Ishikawa (cell line): Measurements from ENCODE around the gene RUNX1.

Experiments used
- CEBPB ChIP-seq: IDR thresholded peaks from 2 replicates; pipeline ENCODE4 v1.6.1; 2012
- CREB1 ChIP-seq: IDR thresholded peaks from 2 replicates; pipeline ENCODE4 v1.6.1; 2012; ENCODE audit warnings: low read depth
- EGR1 ChIP-seq: IDR thresholded peaks from 2 replicates; pipeline ENCODE4 v1.6.1; 2012
- EP300 ChIP-seq: IDR thresholded peaks from 2 replicates; pipeline ENCODE4 v1.6.1; 2012; ENCODE audit warnings: borderline replicate concordance
- FOXM1 ChIP-seq: IDR thresholded peaks from 2 replicates; pipeline ENCODE4 v1.6.1; 2012; ENCODE audit warnings: low read depth, borderline replicate concordance
- NFIC ChIP-seq: IDR thresholded peaks from 2 replicates; pipeline ENCODE4 v1.6.1; 2012
- RAD21 ChIP-seq: IDR thresholded peaks from 2 replicates; pipeline ENCODE4 v1.6.1; 2012; ENCODE audit warnings: low read depth
- REST ChIP-seq: IDR thresholded peaks from 2 replicates; pipeline ENCODE4 v1.6.1; 2012; ENCODE audit warnings: low read depth, mild to moderate bottlenecking
- TAF1 ChIP-seq: IDR thresholded peaks from 2 replicates; pipeline ENCODE4 v1.6.1; 2012; ENCODE audit warnings: low read depth, mild to moderate bottlenecking
- TCF12 ChIP-seq: IDR thresholded peaks from 2 replicates; pipeline ENCODE4 v1.6.1; 2012; ENCODE audit warnings: low read depth
- TEAD4 ChIP-seq: IDR thresholded peaks from 2 replicates; pipeline ENCODE4 v1.6.1; 2012
- USF1 ChIP-seq: IDR thresholded peaks from 2 replicates; pipeline ENCODE4 v1.6.1; 2012
- YY1 ChIP-seq: IDR thresholded peaks from 2 replicates; pipeline ENCODE4 v1.6.1; 2012; ENCODE audit warnings: low read depth
- ZBTB7A ChIP-seq: IDR thresholded peaks from 2 replicates; pipeline ENCODE4 v1.6.1; 2012; ENCODE audit warnings: low read depth
- TF ChIP-seq, protein P1 (sequence below): IDR thresholded peaks from 2 replicates; pipeline ENCODE4 v1.6.1; 2012

The RUNX1 gene

GRCh38 chr21:35048706-35049617, at the start of gene RUNX1:
RUNX1 (minus strand) TSS chr21:35049302.
- TF ChIP-seq, protein P1, sequence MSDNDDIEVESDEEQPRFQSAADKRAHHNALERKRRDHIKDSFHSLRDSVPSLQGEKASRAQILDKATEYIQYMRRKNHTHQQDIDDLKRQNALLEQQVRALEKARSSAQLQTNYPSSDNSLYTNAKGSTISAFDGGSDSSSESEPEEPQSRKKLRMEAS: no peak
- no peak for TF ChIP-seq USF1

DNA sequence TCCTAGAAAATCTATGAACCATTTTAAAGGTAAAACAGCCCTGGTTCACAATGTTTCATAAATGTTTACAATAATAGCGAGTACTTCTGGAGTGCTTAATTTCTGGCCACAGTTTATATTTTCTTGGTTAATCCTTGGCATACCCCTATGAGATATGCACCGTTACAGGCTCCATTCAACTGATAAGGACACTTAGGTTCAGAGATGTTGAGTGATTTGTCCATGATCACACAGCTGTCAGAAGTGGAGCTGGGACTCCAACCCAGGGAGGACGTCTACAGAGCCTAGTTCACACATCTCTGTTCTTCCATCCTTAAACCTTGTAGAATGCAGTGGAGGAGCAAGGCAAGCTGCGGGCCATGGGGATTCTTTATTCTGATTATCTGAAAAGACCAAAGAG, 48.4 kb upstream of the RUNX1 start:
- TF ChIP-seq, protein P1: no peak
- TF ChIP-seq RAD21: no peak
- no peak for TF ChIP-seq REST
- TF ChIP-seq EGR1: no peak
- TF ChIP-seq TCF12: no peak
- no peak for TF ChIP-seq CEBPB
- no peak for TF ChIP-seq USF1
- no peak for TF ChIP-seq EP300
- no peak for TF ChIP-seq NFIC
- TF ChIP-seq ZBTB7A: no peak
- no peak for TF ChIP-seq TEAD4
- TF ChIP-seq FOXM1: no peak
- TF ChIP-seq YY1: no peak
- no peak for TF ChIP-seq TAF1
- TF ChIP-seq CREB1: no peak

DNA sequence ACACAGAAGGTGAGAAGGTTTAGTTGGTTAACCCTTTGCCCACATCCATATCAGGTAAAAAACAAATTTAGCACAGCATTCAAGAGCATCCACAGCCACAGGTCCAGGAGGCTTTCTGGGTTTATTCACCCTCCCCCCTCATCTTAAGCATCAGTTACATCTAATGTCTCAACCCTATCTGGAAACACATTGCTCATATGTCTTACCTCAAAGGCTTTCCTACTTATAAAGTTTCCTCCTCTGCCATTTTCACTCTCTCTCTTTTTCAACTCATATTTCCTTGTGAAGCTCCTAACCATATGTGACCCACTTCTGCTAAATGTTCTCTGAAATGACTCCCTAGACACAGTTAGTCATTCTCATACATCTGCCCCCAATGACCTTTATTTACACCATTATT, 47.9 kb upstream of the RUNX1 start:
- TF ChIP-seq EP300: no peak
- TF ChIP-seq ZBTB7A: no peak
- no peak for TF ChIP-seq REST
- no peak for TF ChIP-seq NFIC

DNA sequence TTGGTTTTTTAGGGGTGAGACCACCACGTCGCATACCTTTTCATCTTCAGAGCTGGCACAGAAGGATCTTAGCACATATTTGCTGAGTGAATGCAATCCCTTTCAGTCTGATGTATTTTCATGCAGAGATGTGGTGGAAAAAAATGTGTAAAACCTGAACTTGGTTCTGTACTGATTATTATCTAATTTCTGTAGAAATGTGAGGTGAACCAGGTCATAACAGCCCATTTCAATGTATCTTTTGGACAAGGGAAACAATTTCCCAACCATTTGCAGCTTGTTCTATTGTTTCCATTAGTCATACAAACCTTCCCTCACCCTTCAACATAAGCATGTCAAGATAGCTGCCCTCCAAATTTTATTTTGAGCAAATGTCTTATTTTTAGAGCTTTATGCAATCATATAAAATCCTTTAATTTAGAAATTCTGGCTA, 46.8 kb upstream of the RUNX1 start:
- no peak for TF ChIP-seq ZBTB7A
- TF ChIP-seq CREB1: no peak
- TF ChIP-seq EGR1: no peak
- TF ChIP-seq TCF12: no peak
- TF ChIP-seq CEBPB: no peak

GRCh38 chr21:35093514-35093913, 44.4 kb upstream of the RUNX1 start:
- TF ChIP-seq ZBTB7A (no peak), TEAD4 (no peak), TCF12 (no peak), CEBPB (no peak), TAF1 (no peak), EP300 (no peak), CREB1 (no peak), FOXM1 (no peak), RAD21 (no peak), REST (no peak), USF1 (no peak), NFIC (no peak), YY1 (no peak), EGR1 (no peak)
- TF ChIP-seq, protein P1: no peak
